ENCODE data around the gene CENPU.

The CENPU gene

GRCh38 chr4:184644553-184645307, 89.2 kb downstream of the CENPU start:
- DNase-seq (ENCODE audit: low read depth, low spot score): no peak
